Endometrium (tissue), 2 donors: ENCODE data around the gene HPS4.
"Not testable (repeated sequence)": the region's sequence is repeated elsewhere in the genome, so short reads cannot be mapped to it uniquely, and the experiment has no call there.

Source experiments
- FAIRE-seq: peaks from 2 replicates; lab custom pipeline; 2012; peaks lifted over from hg19 to GRCh38; lab: Jason Lieb, UNC
- donor health status: control.
- donor health status: control.

HPS4 gene

DNA sequence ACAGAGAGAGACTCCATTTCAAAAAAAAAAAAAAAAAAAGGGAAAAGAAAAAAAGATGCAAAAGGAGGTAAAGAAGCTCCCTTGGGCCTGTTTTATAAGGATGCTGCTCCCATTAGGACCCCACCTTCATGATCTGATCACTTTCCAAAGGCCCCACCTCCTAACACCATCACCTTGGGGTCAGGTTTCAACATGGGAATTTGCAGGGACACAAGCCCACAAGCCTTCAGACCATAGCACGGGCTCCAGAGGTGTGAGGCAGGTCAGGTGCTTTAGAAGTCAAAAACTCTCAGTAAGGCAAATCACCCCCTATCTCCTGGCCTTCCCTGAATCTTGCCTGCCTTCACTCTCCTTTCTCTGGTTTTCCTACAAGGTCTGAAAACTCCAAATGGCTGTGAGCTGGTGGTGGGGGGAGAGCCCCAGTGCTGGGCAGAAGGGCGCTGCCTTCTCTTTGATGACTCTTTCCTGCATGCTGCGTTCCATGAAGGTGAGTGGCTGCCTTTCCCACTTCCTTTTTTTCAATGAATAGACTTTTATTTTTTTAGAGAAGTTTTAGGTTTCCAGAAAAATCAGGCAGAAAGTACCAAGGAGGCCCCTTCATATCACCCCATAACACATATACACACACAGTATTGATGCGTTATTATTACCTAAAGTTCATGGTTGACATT lies 41.4 kb downstream of the HPS4 start:
- FAIRE-seq = no peak

DNA sequence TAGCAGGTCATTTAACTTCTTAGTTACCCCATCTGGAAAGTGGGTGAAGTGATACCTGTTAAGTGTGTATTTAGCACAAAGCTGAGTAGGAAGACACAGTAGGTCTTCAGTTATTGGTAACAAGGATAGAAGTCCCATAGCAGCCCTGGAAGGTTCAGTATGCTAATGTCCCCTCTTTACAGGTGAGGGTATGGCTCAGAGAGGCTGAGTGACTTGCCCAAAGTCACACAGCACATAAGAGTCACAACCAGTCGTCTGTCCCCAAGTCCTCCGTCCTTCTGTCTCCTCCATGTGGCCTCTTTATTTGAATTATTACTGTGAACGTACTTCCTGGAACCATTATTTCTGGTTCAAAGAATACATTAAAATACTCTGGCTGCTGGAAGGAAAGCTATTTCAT lies 44.0 kb downstream of the HPS4 start:
- no peak for FAIRE-seq

DNA sequence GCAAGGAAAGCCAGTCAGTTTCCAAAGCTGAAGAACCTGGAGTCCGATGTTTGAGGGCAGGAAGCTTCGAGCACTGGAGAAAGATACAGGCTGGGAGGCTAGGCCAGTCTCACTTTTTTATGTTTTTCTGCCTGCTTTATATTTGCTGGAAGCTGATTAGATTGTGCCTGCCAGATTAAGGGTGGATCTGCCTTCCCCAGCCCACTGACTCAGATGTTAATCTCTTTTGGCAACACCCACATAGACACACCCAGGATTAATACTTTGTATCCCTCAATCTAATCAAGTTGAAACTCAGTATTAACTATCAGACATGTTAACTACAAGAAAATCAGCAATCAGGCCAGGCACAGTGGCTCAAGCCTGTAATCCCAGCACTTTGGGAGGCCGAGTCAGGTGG lies 44.8 kb downstream of the HPS4 start:
- FAIRE-seq = not testable (repeated sequence)

DNA sequence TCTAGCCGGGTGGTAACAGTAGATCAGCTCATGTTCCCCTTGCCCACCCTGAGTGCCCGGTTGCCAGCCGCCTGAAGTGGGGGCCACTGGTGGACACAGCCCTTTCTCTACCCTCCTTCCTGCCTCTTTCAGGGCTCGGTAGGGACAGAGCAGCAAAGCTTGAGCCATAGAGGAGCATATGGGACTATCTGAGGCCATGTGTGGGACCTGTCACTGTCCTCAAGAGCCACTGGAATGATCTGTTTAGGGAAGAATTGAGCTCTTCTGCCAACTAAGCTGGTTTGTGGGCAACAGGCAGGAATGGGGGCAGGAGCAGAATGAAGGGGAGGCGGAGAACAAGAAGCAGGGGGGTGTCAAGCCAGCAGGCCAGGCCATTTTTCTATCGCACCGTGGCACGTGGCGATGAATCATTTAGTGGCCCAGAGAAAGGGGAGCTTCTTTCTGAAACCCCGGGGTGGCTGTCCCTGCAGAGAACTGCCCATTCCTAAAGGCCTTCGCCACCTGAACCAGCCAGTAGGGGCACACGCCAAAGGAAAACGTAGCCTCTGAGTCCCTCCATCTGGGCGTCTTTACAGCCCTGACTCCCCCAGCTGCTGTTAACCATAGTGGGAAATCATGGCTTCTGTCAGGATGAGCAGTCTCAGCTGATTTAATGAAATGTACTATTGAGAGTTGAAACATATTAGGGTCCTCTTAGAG lies 45.7 kb downstream of the HPS4 start:
- no peak for FAIRE-seq

DNA sequence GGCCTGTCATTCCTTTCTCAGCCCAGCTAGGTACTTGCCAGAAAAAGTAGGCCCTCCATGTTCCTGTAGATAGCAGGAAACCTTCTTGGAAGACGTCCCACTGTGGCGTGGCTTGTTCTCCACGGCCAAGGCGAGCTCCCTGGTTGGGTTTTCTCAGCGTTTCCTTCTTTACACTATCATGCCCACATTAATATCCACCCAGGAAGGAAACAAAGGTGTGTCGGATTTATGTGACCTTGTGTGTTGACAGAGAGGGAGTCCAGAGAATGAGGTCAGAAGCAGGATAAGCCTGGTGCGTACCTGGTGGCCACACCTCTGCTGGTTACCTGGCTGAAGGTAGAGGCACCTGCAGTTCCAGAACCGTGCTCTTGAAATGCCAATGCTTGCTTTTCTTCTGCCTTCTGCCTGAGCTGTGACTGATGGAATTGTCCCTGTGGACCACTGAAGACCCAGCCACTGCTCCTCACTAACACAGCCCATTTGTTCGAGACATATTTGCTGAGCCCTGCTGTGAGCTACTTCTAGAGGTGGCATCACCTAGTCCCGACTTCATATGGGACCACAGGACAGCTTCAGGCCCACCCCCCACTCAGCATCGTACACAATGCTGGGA lies 46.6 kb downstream of the HPS4 start:
- FAIRE-seq = no peak

DNA sequence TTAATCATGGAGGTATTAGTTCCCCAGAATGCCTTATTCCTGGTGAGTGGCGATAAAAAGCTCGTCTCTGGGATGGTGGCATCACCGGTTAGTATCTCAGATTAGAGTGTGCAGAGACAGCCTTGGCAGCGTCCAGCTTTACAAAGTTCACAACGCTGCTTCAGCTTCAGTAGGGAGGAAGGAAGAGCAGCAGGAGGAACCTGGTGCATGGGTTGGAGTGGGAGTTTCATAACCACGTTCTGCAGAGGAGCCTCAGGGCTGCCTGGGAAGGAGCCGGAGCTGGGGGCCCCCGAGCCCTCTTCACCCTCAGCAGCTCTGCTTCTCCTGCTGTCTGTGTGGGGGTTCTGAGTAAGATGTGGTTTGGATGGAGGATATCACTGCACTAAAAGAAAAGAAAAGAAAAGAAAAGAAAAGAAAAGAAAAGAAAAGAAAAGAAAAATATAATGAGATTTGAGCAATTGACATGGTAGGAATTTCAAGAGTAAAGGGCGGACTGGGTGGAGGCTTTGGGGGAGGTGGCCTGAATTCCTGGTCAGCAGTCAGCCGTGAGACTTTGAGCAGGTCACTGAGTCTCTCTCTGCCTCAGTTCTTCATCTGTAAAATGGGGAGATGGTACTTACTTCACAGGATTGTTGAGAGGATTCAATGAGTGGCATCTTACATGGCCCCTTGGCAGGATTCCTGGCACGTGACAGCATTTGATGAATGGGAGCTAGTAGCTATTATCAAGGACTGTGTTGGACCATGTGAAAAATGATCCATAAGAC lies 48.1 kb downstream of the HPS4 start:
- no peak for FAIRE-seq

DNA sequence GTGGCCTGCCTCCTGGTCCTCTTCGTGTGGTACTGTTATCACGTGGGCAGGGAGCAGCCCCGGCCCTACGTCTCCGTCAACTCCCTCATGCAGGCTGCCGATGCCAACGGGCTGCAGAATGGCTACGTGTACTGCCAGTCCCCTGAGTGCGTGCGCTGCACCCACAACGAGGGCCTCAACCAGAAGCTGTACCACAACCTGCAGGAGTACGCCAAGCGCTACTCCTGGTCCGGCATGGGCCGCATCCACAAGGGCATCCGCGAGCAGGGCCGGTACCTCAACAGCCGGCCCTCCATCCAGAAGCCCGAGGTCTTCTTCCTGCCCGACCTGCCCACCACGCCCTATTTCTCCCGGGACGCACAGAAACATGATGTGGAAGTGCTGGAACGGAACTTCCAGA lies 49.8 kb downstream of the HPS4 start:
- no peak for FAIRE-seq

DNA sequence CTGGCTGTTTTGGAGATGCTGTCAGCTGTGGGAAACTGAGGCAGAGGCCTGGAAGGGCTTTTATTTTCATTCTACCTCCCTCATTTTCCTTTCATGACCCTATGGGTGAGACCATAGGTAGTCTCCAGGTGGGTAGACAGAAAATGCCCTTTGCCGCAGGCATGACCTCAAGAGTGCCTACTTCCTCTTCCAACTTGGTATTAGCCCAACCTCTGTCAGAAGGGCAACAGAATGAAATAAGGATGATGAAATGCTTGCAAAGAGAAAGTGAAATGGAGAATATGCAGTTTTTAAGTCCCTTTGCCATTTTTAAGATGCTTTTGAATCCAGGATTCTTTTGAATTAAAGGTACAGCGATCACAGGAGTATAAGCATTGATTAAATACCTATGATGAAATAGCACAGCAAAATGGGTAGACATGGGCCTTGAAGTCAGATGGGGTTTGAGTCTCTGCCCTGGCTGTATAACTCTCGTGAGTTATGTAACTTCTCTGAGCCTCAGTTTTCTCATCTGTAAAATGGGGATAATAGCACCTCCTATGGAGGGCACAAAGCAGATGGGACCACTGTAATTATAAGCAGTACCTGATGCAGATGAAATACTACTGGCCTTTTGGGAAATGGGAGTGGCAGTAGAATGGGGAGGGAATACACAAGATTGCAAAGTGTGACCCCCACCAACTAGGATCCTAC lies 50.8 kb downstream of the HPS4 start:
- no peak for FAIRE-seq

DNA sequence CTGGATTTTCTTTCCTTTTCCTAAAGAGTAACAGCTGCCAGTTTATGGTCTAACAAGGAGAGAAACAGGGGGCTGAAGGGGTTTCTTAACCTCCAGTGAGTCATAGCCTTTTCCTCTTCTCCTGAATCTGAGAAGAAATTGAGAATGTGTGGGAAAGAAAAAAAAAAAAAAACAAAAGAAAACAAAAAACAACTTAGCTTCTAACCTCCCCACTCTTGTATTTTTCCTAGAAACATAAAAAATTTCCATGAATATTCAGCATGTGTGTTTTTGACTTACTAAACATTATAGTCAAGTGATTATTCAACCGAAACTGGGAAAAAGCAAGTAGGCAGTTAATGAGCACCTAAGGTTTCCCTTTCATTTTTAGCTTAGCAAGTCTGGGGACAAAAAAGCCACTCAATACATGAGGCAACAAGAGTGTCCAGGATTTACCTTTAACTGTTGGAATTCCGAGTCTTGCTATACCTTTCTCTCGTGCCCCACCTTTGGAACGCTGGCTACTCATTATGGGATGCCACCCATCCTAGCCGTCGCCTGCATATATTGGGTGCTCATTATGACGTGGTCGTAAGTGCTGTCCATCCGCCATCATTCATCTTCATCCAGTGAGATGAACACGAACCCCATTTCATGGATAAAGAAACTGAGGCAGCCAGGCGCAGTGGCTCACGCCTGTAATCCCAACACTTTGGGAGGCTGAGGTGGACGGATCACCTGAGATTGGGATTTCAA lies 52.2 kb downstream of the HPS4 start:
- FAIRE-seq = peak; percentile 48

DNA sequence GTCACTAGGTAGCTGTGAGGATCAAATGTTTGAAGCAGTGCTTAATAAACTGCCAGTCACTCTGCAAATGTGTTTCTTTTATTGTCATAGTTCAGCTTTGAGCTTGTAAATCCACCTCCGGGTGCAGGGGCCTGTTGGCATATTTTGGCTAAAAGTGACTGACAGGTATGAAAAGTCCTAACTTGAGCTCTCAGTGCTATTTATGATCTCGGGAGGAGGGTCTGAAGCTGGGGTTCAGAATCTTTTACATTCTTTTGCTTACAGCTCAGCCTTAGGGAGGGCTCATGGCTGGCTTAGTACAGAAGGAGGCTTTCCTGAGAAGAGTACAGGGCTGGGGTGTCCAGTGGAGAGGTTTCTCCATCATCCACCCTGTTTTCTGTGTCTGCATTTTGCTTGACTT lies 53.0 kb downstream of the HPS4 start:
- no peak for FAIRE-seq

DNA sequence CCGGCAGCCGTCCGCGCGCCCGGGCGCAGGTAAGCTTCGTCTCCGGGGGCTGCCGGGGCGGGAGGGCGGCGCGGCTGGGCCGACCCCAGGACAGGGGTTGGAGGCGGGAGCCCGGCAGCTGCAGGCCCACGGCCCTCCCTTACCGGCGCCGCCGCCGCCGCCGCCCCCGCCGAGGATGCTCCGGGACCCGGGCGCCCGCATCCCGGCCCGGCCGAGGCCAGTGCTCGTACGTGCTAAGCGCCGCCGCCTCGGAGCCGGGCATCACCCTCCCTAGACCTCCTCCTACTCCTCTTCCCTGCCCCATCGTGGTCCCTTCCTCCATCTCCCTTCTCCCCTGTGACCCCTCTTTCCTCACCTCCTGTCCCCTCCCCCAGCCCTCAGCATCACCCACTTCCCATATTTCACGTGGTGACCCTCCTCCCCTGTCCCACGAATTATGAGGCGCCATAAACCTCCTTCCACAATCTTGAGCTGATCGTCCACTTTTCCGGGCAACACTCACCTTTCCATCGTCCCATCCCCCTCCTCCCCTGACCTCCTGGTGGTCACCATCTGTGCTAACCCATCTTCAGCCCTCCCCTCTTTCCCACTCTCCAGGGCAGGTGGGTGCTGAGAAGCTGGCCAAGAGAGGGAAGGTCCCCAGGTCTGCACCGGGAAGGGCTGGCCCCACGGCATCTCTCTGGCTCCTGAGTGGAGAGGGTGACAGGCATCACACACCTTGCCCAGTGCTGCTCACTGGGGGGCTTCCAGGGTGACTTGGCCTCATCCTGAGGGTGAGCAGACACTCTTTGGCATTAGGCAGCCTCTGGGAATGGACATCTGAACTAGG lies 53.9 kb downstream of the HPS4 start:
- no peak for FAIRE-seq

DNA sequence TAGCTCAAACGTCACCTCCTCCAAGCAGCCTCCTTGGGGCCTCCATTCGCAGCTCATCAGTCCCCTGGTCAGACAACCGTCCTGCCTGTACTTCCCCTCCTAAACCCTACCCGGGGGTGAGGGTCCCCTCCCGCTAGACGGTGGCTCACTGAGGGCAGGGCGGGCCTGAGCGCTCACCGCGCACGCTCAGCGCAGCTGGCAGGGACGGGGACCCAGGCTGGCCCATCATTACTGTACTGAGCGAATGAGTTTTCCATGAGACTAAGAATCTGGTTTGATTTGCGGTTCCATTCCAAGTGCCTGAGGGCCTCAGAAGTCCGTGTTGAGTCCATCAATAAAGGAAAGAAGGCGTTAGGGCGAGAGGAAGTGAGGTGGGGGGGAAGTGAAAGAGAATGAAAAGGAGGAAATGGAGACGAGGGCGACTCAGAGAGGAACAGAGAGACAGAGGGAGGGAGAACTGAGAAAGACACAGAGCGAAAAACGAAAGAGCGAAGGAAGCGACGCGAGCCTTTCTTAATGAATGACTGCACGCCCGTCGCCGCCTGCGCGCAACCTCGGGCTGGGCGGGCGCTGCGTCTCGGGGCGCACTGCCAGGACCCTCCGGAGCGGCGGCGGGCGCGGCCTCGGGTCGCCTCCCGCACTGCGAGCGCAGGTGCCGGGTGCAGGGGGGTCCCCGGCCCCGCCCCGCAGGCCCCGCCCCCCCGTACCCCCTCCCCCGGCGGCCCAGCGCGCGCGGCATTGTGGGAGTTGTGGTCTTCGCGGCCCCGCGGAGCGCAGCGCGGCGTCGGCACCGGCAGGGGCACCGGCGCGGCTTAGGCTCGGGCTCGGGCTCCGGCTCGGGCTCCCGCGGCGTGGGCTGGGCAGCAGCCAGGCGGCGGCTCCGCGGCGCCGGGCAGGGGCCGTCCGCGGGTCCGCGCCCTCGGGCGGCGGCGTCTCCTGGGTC lies 54.8 kb downstream of the HPS4 start, which contains the start of gene ASPHD2:
TSS of gene ASPHD2 (plus strand) at position 746 of the 943 bp plus-strand sequence. CDS start 4,356 bp downstream, outside the sequence.
- FAIRE-seq = no peak

DNA sequence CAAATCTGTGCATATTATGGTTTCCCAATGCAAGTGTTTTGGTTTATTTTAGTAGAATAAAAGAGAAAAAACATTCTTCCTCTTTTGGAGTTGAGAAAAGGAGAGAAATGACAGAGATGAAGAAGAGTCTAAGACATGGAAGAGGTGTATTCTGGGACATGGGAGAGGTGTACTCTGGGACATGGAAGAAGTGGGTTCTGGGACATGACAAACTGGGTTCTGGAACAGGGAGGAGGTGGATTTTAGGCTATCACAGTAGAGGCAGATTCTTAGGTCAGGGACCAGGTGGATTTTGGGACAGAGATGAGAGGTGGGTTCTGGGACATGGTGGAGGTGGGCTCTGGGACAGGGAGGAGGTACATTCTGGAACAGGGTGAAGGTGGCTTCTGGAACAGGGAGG lies 56.7 kb downstream of the HPS4 start:
- no peak for FAIRE-seq

DNA sequence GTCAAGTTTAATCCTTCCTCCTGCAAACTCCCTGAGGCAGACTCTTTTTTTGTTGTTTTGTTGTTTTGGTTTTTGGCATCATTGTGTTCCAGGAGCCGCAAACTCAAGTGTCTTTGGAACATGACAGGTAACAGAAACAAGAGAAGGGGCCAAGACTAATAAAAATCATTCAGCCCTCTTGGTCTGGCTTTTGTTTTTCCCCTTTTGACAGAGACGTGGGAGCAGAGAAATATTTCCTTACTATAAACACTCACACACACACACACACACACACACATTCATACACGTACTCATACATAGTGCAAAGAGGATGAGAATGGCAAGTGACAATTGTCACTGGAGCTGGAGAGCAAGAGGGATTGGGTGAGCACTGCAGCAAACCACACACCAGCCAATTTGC lies 65.0 kb downstream of the HPS4 start:
- FAIRE-seq = no peak

DNA sequence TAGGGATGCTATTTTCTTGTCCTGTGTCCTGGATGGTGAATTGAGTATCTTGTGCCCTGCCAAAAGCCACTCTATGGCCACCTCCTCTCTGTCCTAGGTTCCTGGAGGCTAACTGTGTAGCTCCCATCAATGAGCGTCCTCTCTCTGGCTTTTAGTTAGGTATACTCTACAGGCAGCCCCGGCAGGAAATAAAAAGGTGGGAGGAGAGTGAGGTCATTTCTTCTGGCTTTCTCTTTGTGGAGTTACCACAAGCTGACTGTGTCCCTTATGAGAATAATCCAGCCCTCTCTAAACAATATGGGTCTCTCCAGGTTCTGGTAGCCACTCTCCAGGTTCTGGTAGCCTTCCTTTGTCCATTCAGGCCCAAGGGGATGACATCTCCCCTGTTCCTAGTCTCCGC lies 66.2 kb downstream of the HPS4 start:
- FAIRE-seq = no peak

DNA sequence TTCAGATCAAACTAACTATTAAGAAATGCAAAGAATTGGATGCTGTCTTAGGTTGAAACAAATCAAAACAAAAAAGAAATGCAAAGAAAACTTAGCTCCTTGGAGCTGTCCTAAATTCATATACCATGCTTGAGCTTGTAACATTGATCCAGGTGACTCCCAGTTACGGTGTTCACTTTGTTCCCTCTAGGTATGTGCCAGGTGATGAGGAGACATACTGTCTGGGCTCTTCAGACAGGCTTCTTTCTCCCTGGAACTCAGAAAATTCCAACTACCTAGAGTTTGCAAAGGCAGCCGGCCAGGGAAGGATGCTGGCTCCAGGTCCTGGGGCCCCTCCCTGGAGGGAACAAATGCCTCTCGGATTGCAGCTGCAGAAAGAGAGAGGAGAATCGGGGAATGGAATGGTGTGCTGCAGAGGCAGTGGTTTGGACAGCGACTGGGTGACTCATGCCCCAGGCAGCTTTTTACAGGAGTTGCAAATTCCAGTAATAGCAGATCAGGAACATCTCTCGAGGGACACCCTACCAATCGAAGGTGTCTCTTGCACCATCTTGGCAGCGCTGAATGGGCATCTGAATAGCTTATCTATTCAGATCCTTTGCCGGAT lies 66.8 kb downstream of the HPS4 start:
- FAIRE-seq = no peak

DNA sequence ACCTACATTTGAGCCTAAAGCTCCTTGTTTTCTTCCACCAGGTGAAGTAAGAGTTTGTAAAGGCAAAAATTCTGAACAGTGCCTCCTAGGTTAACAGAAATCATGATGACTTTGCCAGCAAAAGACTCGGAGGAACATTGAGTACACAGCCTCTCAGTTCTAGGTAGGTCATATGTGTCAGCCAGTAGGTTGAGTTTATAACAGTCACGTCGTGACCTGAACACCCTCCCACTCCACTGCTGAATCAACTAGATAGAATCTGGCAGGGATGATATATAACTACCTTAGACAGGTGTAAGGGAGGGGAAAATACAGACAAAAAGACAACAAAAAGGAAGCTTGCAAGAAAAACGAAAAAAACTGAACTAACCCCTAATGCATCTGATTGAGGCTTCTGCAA lies 67.3 kb downstream of the HPS4 start:
- no peak for FAIRE-seq

DNA sequence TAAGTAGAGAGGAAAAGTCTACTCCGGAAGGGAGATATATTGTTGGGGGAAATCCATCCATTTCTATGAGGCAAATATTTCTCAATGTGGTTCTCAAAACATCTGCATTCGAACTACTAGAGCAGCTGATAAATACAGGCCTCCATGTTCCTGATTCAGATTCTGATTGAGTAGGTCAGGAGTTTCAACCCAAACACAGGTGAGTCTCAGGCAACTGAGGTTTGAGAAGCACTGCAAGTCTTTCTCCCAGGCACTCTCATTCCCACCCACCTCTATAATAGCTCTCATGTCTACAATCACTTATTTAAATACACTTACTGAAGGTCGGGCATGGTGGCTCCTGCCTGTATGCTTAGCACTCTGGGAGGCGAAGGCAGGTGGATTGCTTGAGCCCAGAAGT lies 69.2 kb downstream of the HPS4 start:
- FAIRE-seq = no peak

DNA sequence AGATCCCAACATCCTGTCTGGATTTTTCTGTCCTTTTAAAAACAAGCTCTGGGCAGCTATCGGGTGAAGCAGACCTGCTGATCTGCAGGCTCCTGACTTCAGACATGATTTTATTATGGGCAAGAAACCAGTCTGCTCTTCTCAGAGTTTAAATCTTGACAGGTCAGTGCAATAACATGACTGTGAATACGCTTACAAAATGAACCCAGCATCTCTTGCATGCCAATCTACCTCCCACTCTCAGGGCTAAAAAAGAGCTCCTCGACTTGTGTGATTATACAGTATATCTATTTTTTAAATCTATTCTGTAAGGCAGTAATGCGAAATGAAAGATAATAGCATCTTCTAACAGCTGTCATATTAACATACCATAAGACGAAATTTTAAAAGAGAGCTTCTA lies 73.2 kb downstream of the HPS4 start:
- no peak for FAIRE-seq
